ENCODE results near the gene POLR3A. TPM values are rescaled to one million over a fixed set of nuclear protein-coding genes. Genes with fewer than 3 reads are reported as not detected.

Gene POLR3A
- total RNA-seq, 1 donor from 2014 or later = 27.5 TPM

- Mint-ChIP-seq H3K27ac (no peak overlapping the region), H3K36me3 (ENCODE audit: insufficient read depth) (peaks cover 25% of the 10 kb centered on the region), H3K27me3 (no peaks in the 10 kb centered on the region), H3K4me3 (ENCODE audit: low read depth) (no peak overlapping the region), H3K4me1 (ENCODE audit: low read depth) (no peaks in the 10 kb centered on the region), H3K9me3 (ENCODE audit: low read depth) (no peaks in the 10 kb centered on the region)
- DNase-seq (ENCODE audit: low spot score, unreplicated experiment) = no peak
- TF ChIP-seq CTCF (IDR thresholded peaks at IDR 0.05; ENCODE audit: unreplicated experiment) = no peak
Measured at GRCh38 chr10:77983384-77984341, 45.7 kb downstream of the POLR3A start.

- H3K9me3 Mint-ChIP-seq (ENCODE audit: low read depth) = no peaks in the 10 kb centered on the region
- no peaks in the 10 kb centered on the region for H3K27me3 Mint-ChIP-seq
- H3K36me3 Mint-ChIP-seq (ENCODE audit: insufficient read depth) = peaks cover 31% of the 10 kb centered on the region
- no peak overlapping the region for H3K27ac Mint-ChIP-seq
- no peak for TF ChIP-seq CTCF (IDR thresholded peaks at IDR 0.05; ENCODE audit: unreplicated experiment)
- H3K4me3 Mint-ChIP-seq (ENCODE audit: low read depth) = no peak overlapping the region
- no peaks in the 10 kb centered on the region for H3K4me1 Mint-ChIP-seq (ENCODE audit: low read depth)
- no peak for DNase-seq (ENCODE audit: low spot score, unreplicated experiment)
Measured at GRCh38 chr10:77981281-77981680, 48.0 kb downstream of the POLR3A start.

- H3K4me3 Mint-ChIP-seq (ENCODE audit: low read depth) = no peak overlapping the region
- TF ChIP-seq CTCF (IDR thresholded peaks at IDR 0.05; ENCODE audit: unreplicated experiment) = no peak
- H3K36me3 Mint-ChIP-seq (ENCODE audit: insufficient read depth) = peaks cover 24% of the 10 kb centered on the region
- DNase-seq (ENCODE audit: low spot score, unreplicated experiment) = no peak
- H3K9me3 Mint-ChIP-seq (ENCODE audit: low read depth) = no peaks in the 10 kb centered on the region
- no peaks in the 10 kb centered on the region for H3K27me3 Mint-ChIP-seq
- H3K4me1 Mint-ChIP-seq (ENCODE audit: low read depth) = no peaks in the 10 kb centered on the region
- no peak overlapping the region for H3K27ac Mint-ChIP-seq
Measured at GRCh38 chr10:77979221-77979620, 50.1 kb downstream of the POLR3A start.

GRCh38 chr10:77978360-77978759 lies 51.0 kb downstream of the POLR3A start:
- Mint-ChIP-seq H3K27me3 (no peaks in the 10 kb centered on the region), H3K27ac (no peak overlapping the region), H3K4me3 (ENCODE audit: low read depth) (no peak overlapping the region), H3K9me3 (ENCODE audit: low read depth) (no peaks in the 10 kb centered on the region), H3K36me3 (ENCODE audit: insufficient read depth) (peaks cover 24% of the 10 kb centered on the region), H3K4me1 (ENCODE audit: low read depth) (no peaks in the 10 kb centered on the region)
- no peak for DNase-seq (ENCODE audit: low spot score, unreplicated experiment)
- no peak for TF ChIP-seq CTCF (IDR thresholded peaks at IDR 0.05; ENCODE audit: unreplicated experiment)

GRCh38 chr10:77977934-77978333 lies 51.4 kb downstream of the POLR3A start:
- H3K36me3 Mint-ChIP-seq (ENCODE audit: insufficient read depth) = peaks cover 24% of the 10 kb centered on the region
- H3K27ac Mint-ChIP-seq = no peak overlapping the region
- H3K9me3 Mint-ChIP-seq (ENCODE audit: low read depth) = no peaks in the 10 kb centered on the region
- no peaks in the 10 kb centered on the region for H3K27me3 Mint-ChIP-seq
- DNase-seq (ENCODE audit: low spot score, unreplicated experiment) = no peak
- H3K4me1 Mint-ChIP-seq (ENCODE audit: low read depth) = no peaks in the 10 kb centered on the region
- no peak for TF ChIP-seq CTCF (IDR thresholded peaks at IDR 0.05; ENCODE audit: unreplicated experiment)
- no peak overlapping the region for H3K4me3 Mint-ChIP-seq (ENCODE audit: low read depth)

Measured in progenitor cell of endocrine pancreas (in vitro differentiated cells).